Bronchial epithelial cell (primary cell): Measurements from ENCODE around the gene EFCAB8. TPM values are rescaled to one million over a fixed set of nuclear protein-coding genes. Genes with fewer than 3 reads are reported as not detected.

Experiments used
- DNase-seq: peaks from one replicate; pipeline ENCODE4 v3.0.0-alpha.2; 2010; ENCODE audit warnings: low read depth
- FAIRE-seq: peaks from 2 replicates; lab custom pipeline; 2011; peaks lifted over from hg19 to GRCh38; lab: Jason Lieb, UNC
- H3K27me3 ChIP-seq: 2 replicates; pipeline ENCODE4 v1.5.1; 2011; ENCODE audit warnings: low read length; ENCODE audit not compliant: control insufficient read depth, insufficient read depth
- H3K36me3 ChIP-seq: 2 replicates; pipeline ENCODE4 v1.5.1; 2011; ENCODE audit warnings: low read length; ENCODE audit not compliant: control insufficient read depth, insufficient read depth
- H3K4me3 ChIP-seq: 2 replicates; pipeline ENCODE4 v1.5.1; 2011; ENCODE audit warnings: mild to moderate bottlenecking, low read depth, low read length, control low read depth
- CTCF ChIP-seq: IDR thresholded peaks from 2 replicates; pipeline ENCODE4 v1.5.1; 2011; ENCODE audit warnings: mild to moderate bottlenecking, moderate library complexity, low read length, control low read depth, inconsistent platforms; ENCODE audit not compliant: insufficient read depth, severe bottlenecking
- total RNA-seq: library from RNA; depleted of rRNA; stranded (reverse); fragments of >200 nt; gene quantifications from 2 replicates; pipeline ENCODE4 v1.2.1, GENCODE V29; 2014

Gene EFCAB8
- total RNA-seq, 1 donor from 2014 or later, result under 0.01 TPM

- TF ChIP-seq CTCF, result no peak
- DNase-seq (no peak), FAIRE-seq (no peak)
- H3K27me3 ChIP-seq, result no peaks in the 10 kb centered on the region
- H3K4me3 ChIP-seq, result no peak overlapping the region
- H3K36me3 ChIP-seq, result no peaks in the 10 kb centered on the region
Measured at GRCh38 chr20:32968478-32969241, 109.9 kb downstream of the EFCAB8 start.

- TF ChIP-seq CTCF, result no peak
- Histone ChIP-seq H3K27me3 (no peaks in the 10 kb centered on the region), H3K36me3 (no peaks in the 10 kb centered on the region), H3K4me3 (no peak overlapping the region)
- no peak for DNase-seq
- no peak for FAIRE-seq
Measured at GRCh38 chr20:32969356-32970114, 110.8 kb downstream of the EFCAB8 start.

- no peak for FAIRE-seq
- H3K27me3 ChIP-seq, result no peaks in the 10 kb centered on the region
- no peak for TF ChIP-seq CTCF
- H3K36me3 ChIP-seq, result no peaks in the 10 kb centered on the region
- no peak for DNase-seq
- no peak overlapping the region for H3K4me3 ChIP-seq
Measured at GRCh38 chr20:32970115-32970972, 111.6 kb downstream of the EFCAB8 start.

- DNase-seq (no peak), FAIRE-seq (no peak)
- no peaks in the 10 kb centered on the region for H3K27me3 ChIP-seq
- TF ChIP-seq CTCF, result no peak
- no peak overlapping the region for H3K4me3 ChIP-seq
- no peaks in the 10 kb centered on the region for H3K36me3 ChIP-seq
Measured at GRCh38 chr20:32970973-32971300, 112.2 kb downstream of the EFCAB8 start.

GRCh38 chr20:32971703-32972161, 113.0 kb downstream of the EFCAB8 start:
- H3K36me3 ChIP-seq, result no peaks in the 10 kb centered on the region
- TF ChIP-seq CTCF, result no peak
- H3K4me3 ChIP-seq, result no peak overlapping the region
- DNase-seq (no peak), FAIRE-seq (no peak)
- no peaks in the 10 kb centered on the region for H3K27me3 ChIP-seq
